OCI-LY1 (cell line): ENCODE measurements around the gene PDZD11.
"Not testable (repeated sequence)": the region's sequence is repeated elsewhere in the genome, so short reads cannot be mapped to it uniquely, and the experiment has no call there.

Source experiments
- H2AFZ ChIP-seq: fragments of 200-600 bp; sonication (generic), shearing (Covaris generic); 2 replicates; pipeline ENCODE4 v1.6.0; 2014; ENCODE audit warnings: antibody characterized with exemption, mild to moderate bottlenecking, low read length
- H3F3A ChIP-seq: fragments of 200-600 bp; sonication (generic), shearing (Covaris generic); 2 replicates; pipeline ENCODE4 v1.6.0; 2014; ENCODE audit warnings: mild to moderate bottlenecking, antibody characterized with exemption, low read length, moderate library complexity; ENCODE audit not compliant: insufficient read depth
- H3K27ac ChIP-seq: fragments of 200-600 bp; sonication (generic); 2 replicates; pipeline ENCODE4 v1.5.1; 2014; ENCODE audit warnings: low read length, mixed run types, mild to moderate bottlenecking, low read depth; ENCODE audit not compliant: poor library complexity, severe bottlenecking
- H3K27me3 ChIP-seq: fragments of 200-600 bp; sonication (generic); 2 replicates; pipeline ENCODE4 v1.6.0; 2014; ENCODE audit warnings: antibody characterized with exemption, mild to moderate bottlenecking, low read length, moderate library complexity; ENCODE audit not compliant: insufficient read depth
- H3K36me3 ChIP-seq: fragments of 200-600 bp; sonication (generic); 2 replicates; pipeline ENCODE4 v1.6.1; 2014; ENCODE audit warnings: mild to moderate bottlenecking, antibody characterized with exemption, low read length, moderate library complexity, mixed read lengths; ENCODE audit not compliant: insufficient read depth
- H3K4me1 ChIP-seq: fragments of 200-600 bp; sonication (generic); 2 replicates; pipeline ENCODE4 v1.5.1; 2014; ENCODE audit warnings: mild to moderate bottlenecking, low read length, moderate library complexity; ENCODE audit not compliant: insufficient read depth, severe bottlenecking
- H3K4me2 ChIP-seq: fragments of 200-600 bp; sonication (generic), shearing (Covaris generic); 2 replicates; pipeline ENCODE4 v1.6.1; 2014; ENCODE audit warnings: low read length
- H3K4me3 ChIP-seq: fragments of 200-600 bp; sonication (generic); 2 replicates; pipeline ENCODE4 v1.5.1; 2014; ENCODE audit warnings: low read length, low read depth, mild to moderate bottlenecking, mixed read lengths; ENCODE audit not compliant: poor library complexity, severe bottlenecking
- H3K79me2 ChIP-seq: fragments of 200-600 bp; shearing (Covaris generic); 2 replicates; pipeline ENCODE4 v1.6.1; 2016; ENCODE audit warnings: mixed run types, low read length, mixed read lengths; ENCODE audit not compliant: insufficient read depth
- H3K9ac ChIP-seq: fragments of 200-600 bp; sonication (generic), shearing (Covaris generic); 2 replicates; pipeline ENCODE4 v1.6.1; 2014; ENCODE audit warnings: mild to moderate bottlenecking, low read length, mixed read lengths
- H3K9me2 ChIP-seq: fragments of 200-600 bp; sonication (generic), shearing (Covaris generic); 2 replicates; pipeline ENCODE4 v1.6.1; 2014; ENCODE audit warnings: low read depth, mild to moderate bottlenecking, low read length, mixed read lengths
- H3K9me3 ChIP-seq: fragments of 200-600 bp; shearing (Covaris generic); 2 replicates; pipeline ENCODE4 v1.6.1; 2014; ENCODE audit warnings: low read length, mixed read lengths
- H4K20me1 ChIP-seq: fragments of 200-600 bp; sonication (generic), shearing (Covaris generic); 2 replicates; pipeline ENCODE4 v1.6.0; 2016; ENCODE audit warnings: mild to moderate bottlenecking, low read length; ENCODE audit not compliant: insufficient read depth
- CTCF ChIP-seq: fragments of 200-600 bp; sonication (generic), shearing (Covaris generic); IDR thresholded peaks from 2 replicates; pipeline ENCODE4 v1.5.1; 2017; ENCODE audit warnings: mild to moderate bottlenecking, antibody characterized with exemption, low read length, moderate library complexity, mixed read lengths
- EZH2 ChIP-seq: fragments of 200-600 bp; sonication (generic), shearing (Covaris generic); IDR thresholded peaks from 2 replicates; pipeline ENCODE4 v1.8.0; 2017; ENCODE audit warnings: borderline replicate concordance, mixed run types, mild to moderate bottlenecking, antibody characterized with exemption, low read length, moderate library complexity, mixed read lengths

The PDZD11 gene

GRCh38 chrX:70252491-70252890, 37.2 kb downstream of the PDZD11 start:
- H3K4me1 ChIP-seq = no peaks in the 10 kb centered on the region
- H3K4me3 ChIP-seq = no peak overlapping the region
- no peak for TF ChIP-seq EZH2
- no peaks in the 10 kb centered on the region for H3K27me3 ChIP-seq
- no peaks in the 10 kb centered on the region for H3K36me3 ChIP-seq
- no peaks in the 10 kb centered on the region for H3F3A ChIP-seq
- no peak overlapping the region for H3K27ac ChIP-seq
- no peaks in the 10 kb centered on the region for H3K9me2 ChIP-seq
- no peak overlapping the region for H3K9ac ChIP-seq
- H2AFZ ChIP-seq = no peak overlapping the region
- no peak overlapping the region for H3K4me2 ChIP-seq
- H3K79me2 ChIP-seq = no peaks in the 10 kb centered on the region
- H3K9me3 ChIP-seq = no peaks in the 10 kb centered on the region
- H4K20me1 ChIP-seq = no peaks in the 10 kb centered on the region

- no peaks in the 10 kb centered on the region for H3K79me2 ChIP-seq
- TF ChIP-seq EZH2 = no peak
- TF ChIP-seq CTCF = no peak
- no peak overlapping the region for H3K27ac ChIP-seq
Measured at GRCh38 chrX:70247252-70247651, 42.5 kb downstream of the PDZD11 start.

GRCh38 chrX:70244881-70245280, 44.8 kb downstream of the PDZD11 start:
- Histone ChIP-seq H3K79me2 (no peaks in the 10 kb centered on the region), H3K4me1 (no peaks in the 10 kb centered on the region), H2AFZ (no peak overlapping the region), H3K9me3 (no peaks in the 10 kb centered on the region), H3K27ac (no peak overlapping the region), H3K4me3 (no peak overlapping the region), H3K36me3 (no peaks in the 10 kb centered on the region), H3K9me2 (no peaks in the 10 kb centered on the region), H3K9ac (no peak overlapping the region), H4K20me1 (no peaks in the 10 kb centered on the region), H3F3A (no peaks in the 10 kb centered on the region), H3K27me3 (no peaks in the 10 kb centered on the region), H3K4me2 (no peak overlapping the region)
- TF ChIP-seq EZH2 = no peak
- TF ChIP-seq CTCF = no peak

More at GRCh38 chrX:70247252-70247651, 42.5 kb downstream of the PDZD11 start:
- Histone ChIP-seq H3K9me3 (no peaks in the 10 kb centered on the region), H3K4me3 (no peak overlapping the region), H3K4me2 (no peak overlapping the region), H2AFZ (no peak overlapping the region), H3K9me2 (no peaks in the 10 kb centered on the region), H3F3A (no peaks in the 10 kb centered on the region), H3K36me3 (no peaks in the 10 kb centered on the region), H3K9ac (no peak overlapping the region), H4K20me1 (no peaks in the 10 kb centered on the region), H3K4me1 (no peaks in the 10 kb centered on the region), H3K27me3 (no peaks in the 10 kb centered on the region)

- H3K4me1 ChIP-seq, H3K27me3 ChIP-seq, H3K79me2 ChIP-seq, H3K36me3 ChIP-seq, H2AFZ ChIP-seq, H3K27ac ChIP-seq, H3K4me3 ChIP-seq, H3K9me3 ChIP-seq, H3K4me2 ChIP-seq, H3K9ac ChIP-seq, H3K9me2 ChIP-seq, H3F3A ChIP-seq, H4K20me1 ChIP-seq: not testable (repeated sequence)
Measured at GRCh38 chrX:70243601-70244000, 46.1 kb downstream of the PDZD11 start.
